GM18499 (cell line): ENCODE results near the gene ARHGAP9.
"Not testable (repeated sequence)": the region's sequence is repeated elsewhere in the genome, so short reads cannot be mapped to it uniquely, and the experiment has no call there.

ENCODE experiments used
- ATAC-seq: cut with Tn5 transposase; IDR thresholded peaks from one replicate; pipeline ENCODE4 v1.9.1; 2021; ENCODE audit warnings: moderate number of reproducible peaks; ENCODE audit not compliant: insufficient read depth, unreplicated experiment

ARHGAP9 gene

GRCh38 chr12:57518176-57518919, 38.7 kb upstream of the ARHGAP9 start:
- no peak for ATAC-seq

- not testable (repeated sequence) for ATAC-seq
These were observed 38.1 kb upstream of the ARHGAP9 start for GRCh38 chr12:57517718-57518117.

GRCh38 chr12:57517187-57517586, 37.5 kb upstream of the ARHGAP9 start:
- no peak for ATAC-seq

GRCh38 chr12:57516617-57517153, 37.0 kb upstream of the ARHGAP9 start:
- ATAC-seq = no peak

GRCh38 chr12:57515934-57516541, 36.4 kb upstream of the ARHGAP9 start:
- ATAC-seq = no peak

- no peak for ATAC-seq
These were observed 35.8 kb upstream of the ARHGAP9 start for GRCh38 chr12:57515408-57515933.

GRCh38 chr12:57514720-57515407, 35.2 kb upstream of the ARHGAP9 start:
- ATAC-seq = no peak

GRCh38 chr12:57514246-57514645, 34.6 kb upstream of the ARHGAP9 start:
- ATAC-seq = not testable (repeated sequence)

GRCh38 chr12:57513677-57514076, 34.0 kb upstream of the ARHGAP9 start:
- not testable (repeated sequence) for ATAC-seq

- ATAC-seq = no peak
These were observed 33.6 kb upstream of the ARHGAP9 start for GRCh38 chr12:57513266-57513665.

- ATAC-seq = no peak
These were observed 33.0 kb upstream of the ARHGAP9 start for GRCh38 chr12:57512665-57513064.

- ATAC-seq = no peak
These were observed 32.1 kb upstream of the ARHGAP9 start for GRCh38 chr12:57511588-57512325.

- no peak for ATAC-seq
These were observed 31.5 kb upstream of the ARHGAP9 start for GRCh38 chr12:57511161-57511560.

GRCh38 chr12:57507796-57508195, 28.1 kb upstream of the ARHGAP9 start:
- not testable (repeated sequence) for ATAC-seq

GRCh38 chr12:57506541-57506940, 26.9 kb upstream of the ARHGAP9 start:
- ATAC-seq = not testable (repeated sequence)

- ATAC-seq = not testable (repeated sequence)
These were observed 22.8 kb upstream of the ARHGAP9 start for GRCh38 chr12:57502311-57502969.

- no peak for ATAC-seq
These were observed 20.5 kb upstream of the ARHGAP9 start for GRCh38 chr12:57500213-57500612.

GRCh38 chr12:57498571-57498970, 18.9 kb upstream of the ARHGAP9 start:
- no peak for ATAC-seq

- no peak for ATAC-seq
These were observed 18.5 kb upstream of the ARHGAP9 start for GRCh38 chr12:57498132-57498502.
